GM19324 (cell line): ENCODE data around the gene RPL39.
"Not testable (repeated sequence)": the region's sequence is repeated elsewhere in the genome, so short reads cannot be mapped to it uniquely, and the experiment has no call there.

Experiments used
- ATAC-seq: cut with Tn5 transposase; IDR thresholded peaks from one replicate; pipeline ENCODE4 v1.9.1; 2021; ENCODE audit warnings: mild to moderate bottlenecking, moderate library complexity; ENCODE audit not compliant: unreplicated experiment, low FRiP score

Gene RPL39

DNA sequence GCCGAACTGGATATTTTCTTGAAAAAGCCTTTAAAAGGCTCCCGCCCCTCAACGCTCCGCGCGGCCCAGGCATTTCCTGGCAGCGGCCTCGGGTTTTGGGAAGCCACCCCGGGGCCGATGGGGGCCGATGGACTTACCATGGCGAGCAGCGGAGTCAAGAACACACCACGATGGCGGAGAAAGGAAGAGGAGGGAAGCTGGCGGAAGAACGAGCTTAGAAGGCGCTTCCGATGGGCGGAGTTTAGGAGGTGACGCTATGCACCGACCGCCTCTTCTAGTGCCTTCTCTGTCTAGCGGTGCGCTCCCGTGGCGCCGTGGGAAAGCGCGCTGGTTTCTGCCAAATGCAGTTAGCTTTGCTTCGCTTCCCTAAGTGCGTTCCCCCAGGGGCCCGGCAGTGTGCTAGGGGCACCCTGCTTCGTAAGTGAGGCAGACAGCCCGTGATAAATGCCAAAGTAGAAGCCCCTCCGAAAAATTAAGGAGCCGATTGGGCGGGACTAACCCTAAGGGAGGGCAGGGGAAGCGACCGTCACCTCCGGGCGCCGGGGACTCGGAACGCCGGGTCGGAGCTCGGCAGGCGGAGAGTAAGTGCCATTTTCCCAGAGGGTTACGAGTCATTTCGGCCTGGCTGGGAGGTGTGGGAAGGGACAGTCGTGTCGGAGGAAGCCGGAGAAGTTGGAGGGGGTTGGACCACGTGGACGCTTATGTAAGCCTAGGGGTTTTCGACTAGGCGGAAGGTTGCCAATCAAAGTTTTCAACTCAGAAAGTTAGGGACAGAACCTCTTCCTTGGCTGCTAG lies at the start of gene RPL39:
RPL39 (minus strand) TSS at position 194 of the 795 bp plus-strand sequence; CDS start at position 140, 54 bp downstream.
- ATAC-seq, result peak; percentile 86

DNA sequence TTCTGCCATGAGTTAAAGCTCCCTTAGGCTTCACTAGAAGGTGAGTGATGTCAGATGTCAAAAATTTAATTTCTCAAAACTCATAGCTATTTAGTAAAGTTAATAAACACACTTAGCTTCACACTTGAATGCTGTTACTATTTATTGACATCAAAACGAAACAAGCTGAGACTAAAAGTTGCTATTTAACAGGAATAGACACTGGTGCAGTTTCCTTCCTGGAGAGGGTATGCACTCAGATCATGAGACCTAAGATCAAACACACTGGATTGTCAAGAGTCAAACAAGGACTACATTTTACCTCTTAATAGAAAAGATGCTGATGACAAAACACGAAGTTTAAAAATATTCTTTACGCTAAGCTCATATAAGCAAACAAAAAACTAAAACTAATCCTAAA lies 42.5 kb upstream of the RPL39 start:
- no peak for ATAC-seq

DNA sequence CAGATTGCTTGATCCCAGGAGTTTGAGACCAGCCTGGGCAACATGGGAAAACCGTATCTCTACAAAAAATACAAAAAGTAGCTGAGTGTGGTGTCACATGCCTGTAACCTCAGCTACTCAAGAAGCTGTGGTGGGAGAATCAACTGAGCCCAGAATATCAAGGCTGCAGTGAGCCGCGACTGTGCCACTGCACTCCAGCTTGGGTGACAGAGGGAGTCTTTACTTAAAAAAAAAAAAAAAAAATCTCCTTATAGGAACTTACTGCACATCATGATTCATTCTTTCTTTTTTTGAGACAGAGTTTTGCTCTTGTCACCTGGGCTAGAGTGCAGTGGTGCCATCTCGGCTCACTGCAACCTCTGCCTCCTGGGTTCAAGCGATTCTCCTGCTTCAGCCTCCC lies 37.0 kb upstream of the RPL39 start:
- ATAC-seq, result no peak

DNA sequence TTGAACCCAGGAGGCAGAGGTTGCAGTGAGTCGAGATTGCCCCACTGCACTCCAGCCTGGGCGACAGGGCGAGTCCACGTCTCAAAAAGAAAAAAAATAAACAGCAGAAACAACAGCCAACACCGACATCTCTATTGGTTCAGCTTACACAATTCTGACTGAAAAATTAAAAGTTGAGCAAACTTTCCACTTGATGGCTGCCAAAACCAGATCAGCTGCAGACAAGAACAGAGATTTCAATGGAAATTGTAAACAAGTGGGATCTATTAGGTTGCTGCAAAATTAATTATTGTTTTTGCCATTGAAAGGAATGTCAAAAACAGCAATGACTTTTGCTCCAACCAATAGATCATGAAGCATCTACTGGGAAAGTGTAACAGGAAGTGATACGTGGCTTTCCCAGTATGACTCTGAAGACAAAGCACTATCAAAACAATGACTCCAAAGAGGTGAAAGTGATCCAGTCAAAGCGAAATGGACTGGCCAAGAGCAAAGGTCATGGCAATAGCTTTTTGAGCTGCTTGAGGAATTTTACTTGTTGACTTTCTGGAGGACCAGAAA lies 35.0 kb upstream of the RPL39 start:
- ATAC-seq, result no peak

DNA sequence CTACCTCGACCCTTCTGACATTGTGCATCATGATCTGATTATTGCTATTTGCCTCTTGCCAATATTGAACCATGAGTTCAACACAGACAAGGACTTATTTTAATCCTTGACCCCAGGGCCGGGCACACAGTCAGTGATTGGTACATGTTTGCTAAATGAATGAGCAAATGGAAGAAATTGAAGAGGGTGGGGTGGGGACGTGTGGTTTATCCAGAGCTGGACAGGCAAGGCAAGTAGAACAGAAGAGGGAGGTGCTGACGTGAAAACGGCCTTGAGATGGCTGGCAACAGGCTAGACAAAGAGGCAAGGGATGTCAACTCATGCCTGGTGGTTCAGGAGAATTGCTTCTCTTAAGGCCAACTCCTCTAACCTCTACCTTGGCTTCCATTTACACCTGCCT lies 32.8 kb upstream of the RPL39 start:
- ATAC-seq, result not testable (repeated sequence)

DNA sequence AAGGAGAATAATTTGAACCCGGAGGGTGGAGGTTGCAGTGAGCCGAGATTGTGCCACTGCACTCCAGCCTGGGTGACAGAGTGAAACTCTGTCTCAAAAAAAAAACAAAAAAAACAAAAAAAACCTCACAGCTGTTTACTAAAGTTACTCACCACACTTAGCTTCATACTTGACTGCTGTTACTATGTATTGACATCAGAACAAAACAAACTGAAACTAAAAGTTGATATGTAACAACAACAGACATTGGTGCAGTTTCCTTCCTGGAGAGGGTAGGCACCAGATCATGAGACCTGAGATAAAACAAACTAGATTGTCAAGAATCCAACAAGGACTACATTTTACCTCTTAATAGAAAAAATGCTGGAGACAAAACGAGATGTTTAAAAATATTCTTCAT lies 30.3 kb upstream of the RPL39 start:
- ATAC-seq, result peak; percentile 95

DNA sequence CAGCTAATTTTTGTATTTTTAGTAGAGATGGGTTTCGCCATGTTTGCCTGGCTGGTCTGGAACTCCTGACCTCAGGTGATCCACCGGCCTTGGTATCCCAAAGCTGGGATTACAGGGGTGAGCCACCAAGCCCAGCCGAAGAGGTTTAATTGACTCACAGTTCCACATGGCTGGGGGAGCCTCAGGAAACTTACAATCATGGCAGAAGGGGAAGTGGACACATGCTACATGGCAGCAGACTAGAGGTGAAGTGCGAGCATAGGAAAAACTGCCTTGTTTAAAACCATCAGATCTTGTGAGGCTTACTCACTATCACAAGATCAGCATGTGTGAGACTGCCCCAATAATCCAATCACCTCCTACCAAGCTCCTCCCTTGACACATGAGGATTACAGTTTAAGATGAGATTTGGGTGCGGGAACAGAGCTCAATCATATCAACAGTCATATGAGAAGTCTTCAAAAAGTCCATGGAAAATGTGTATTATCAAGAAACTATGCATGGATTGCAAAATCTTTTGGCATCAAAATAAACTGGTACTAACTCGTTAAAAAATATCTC lies 25.8 kb upstream of the RPL39 start:
- ATAC-seq, result no peak

DNA sequence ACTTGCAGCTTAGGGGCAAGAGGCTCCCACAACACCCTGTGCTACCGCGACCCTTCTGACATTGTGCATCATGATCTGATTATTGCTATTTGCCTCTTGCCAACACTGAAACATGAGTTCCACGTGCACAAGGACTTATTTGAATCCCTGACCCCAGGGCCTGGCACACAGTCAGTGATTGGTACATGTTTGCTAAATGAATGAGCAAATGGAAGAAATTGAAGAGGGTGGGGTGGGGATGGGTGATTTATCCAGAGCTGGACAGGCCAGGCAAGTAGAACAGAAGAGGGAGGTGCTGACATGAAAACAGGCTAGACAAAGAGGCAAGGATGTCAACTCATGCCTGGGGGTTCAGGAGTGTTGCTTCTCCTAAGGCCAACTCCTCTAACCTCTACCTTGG lies 24.9 kb upstream of the RPL39 start:
- ATAC-seq, result no peak

DNA sequence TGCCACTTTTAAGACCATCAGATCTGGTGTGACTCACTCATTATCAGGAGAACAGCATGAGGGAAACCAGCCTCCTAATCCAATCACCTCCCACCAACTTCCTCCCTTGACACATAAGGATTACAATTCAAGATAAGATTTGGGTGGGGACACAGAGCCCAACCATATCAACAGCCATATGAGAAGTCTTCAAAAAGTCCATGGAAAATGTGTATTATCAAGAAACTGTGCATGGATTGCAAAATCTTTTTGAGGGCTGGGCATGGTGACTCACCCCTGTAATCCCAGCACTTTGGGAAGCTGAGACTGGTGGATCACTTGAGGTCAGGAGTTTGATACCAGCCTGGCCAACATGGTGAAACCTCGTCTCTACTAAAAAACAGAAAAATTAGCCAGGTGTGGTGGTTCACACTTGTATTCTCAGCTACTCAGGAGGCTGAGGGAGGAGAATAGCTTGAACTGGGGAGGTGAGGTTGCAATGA lies 17.8 kb upstream of the RPL39 start:
- no peak for ATAC-seq

DNA sequence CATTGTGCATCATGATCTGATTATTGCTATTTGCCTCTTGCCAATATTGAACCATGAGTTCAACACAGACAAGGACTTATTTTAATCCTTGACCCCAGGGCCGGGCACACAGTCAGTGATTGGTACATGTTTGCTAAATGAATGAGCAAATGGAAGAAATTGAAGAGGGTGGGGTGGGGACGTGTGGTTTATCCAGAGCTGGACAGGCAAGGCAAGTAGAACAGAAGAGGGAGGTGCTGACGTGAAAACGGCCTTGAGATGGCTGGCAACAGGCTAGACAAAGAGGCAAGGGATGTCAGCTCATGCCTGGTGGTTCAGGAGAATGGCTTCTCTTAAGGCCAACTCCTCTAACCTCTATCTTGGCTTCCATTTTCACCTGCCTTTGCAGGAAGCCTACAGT lies 17.0 kb upstream of the RPL39 start:
- not testable (repeated sequence) for ATAC-seq

DNA sequence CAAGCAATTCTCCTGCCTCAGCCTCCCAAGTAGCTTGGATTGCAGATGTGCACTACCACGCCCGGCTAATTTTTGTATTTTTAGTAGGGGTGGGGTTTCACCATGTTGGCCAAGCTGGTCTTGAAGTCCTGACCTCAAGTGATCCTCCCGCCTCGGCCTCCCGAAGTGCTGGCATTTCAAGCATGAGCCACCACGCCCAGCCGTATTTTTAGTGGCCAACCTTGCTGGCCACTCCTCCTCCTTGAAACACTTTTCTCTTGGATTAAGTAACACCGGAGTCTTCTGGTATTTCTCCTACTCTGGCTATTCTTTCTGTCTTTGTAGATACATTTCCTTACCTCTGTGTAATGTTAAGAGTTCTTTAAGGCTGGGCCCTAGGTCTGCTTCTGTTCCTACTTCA lies 11.1 kb upstream of the RPL39 start:
- ATAC-seq, result no peak

DNA sequence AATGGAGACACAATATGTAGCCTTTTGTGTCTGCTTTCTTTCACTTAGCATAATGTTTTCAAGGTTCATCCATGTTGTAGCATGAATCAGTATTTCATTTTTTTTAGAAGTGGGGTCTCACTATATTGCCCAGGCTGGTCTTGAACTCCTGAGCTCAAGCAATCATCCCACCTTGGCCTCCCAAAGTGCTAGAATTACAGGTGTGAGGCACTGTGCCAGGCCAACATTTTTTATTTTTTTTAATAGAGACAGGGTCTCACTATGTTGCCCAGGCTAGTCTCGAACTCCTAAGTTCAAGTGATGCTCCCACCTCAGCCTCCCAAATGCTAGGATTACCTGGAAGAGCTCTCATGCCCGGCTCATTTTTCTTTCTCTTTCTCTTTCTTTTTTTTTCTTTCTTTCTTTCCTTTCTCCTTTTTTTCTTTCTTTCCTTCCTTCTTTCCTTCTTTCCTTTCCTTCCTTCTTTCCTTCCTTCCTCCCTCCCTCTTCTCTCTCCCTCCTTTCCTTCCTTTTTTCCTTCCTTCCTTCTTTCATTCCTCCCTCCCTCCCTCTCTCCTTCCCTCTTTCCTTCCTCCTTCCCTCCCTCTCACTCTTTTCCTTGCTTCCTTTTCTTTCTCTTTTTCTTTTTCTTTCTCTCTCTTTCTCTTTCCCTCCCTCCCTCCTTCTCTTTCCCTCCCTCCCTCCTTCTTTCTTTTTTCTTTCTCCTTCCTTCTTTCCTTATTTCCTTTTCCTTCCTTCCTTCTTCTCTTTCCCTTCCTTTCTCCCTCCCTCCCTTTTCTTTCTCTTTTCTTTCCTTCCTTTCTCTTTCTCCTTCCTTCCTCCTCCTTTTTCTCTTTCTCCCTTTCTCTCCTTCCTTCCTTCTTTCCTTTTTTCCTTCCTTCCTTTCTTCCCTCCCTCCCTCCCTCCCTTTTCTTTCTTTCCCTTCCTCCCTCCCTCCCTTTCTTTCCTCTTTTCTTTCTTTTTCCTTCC lies 10.1 kb upstream of the RPL39 start:
- no peak for ATAC-seq

DNA sequence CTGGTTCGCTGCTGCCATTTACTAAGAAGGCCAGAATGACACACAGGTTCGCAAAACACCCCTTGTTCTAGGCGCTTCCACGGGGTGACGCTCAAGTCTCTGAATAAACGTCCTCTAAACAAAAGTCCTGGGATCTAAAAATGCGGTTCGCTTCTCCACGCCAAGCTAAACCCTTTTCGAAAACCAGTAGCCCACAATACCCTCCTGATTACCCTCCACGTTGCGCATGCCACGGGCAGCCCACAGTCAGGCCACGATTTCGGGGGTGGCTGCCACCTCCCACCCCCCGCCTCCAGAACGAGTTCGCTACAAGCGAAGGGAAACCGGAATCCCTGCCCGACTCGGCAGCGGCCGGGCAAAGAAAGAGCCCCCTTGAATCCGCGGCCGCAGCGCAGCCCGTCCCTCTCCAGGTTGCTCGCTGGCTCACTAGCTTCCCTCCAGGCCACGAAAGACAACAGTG lies 423 bp downstream of the RPL39 start:
- ATAC-seq, result peak; percentile 16

DNA sequence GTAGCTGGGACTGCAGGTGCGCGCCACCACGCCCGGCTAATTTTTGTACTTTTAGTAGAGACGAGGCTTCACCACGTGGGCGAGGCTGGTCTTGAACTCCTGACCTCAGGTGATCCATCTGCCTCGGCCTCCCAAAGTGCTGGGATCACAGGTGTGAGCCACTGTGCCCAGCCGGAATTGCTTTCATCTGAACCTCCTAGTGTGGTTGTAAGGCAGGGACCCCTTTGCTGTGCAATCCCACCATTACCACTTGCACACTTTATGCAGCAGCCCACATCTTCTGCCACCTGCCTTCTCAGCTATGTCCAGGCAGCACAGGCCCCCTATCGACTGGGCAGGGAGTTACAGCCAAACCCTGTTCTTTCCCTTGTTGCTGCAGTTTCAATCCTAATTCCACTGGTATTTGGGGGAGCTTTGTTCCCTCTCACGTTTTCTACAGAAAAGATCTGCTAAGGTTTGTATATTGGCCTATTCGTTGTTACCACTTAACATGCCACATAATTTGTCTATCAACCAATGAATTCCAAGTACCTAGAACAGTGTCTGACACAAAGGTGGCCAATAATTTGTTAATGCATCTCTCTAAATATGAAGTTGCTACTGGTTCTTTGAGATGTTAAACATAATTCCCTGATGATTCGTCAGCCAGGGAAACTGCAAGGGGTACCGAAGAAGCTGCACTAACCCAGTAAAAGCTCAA lies 6.5 kb downstream of the RPL39 start:
- ATAC-seq, result no peak

DNA sequence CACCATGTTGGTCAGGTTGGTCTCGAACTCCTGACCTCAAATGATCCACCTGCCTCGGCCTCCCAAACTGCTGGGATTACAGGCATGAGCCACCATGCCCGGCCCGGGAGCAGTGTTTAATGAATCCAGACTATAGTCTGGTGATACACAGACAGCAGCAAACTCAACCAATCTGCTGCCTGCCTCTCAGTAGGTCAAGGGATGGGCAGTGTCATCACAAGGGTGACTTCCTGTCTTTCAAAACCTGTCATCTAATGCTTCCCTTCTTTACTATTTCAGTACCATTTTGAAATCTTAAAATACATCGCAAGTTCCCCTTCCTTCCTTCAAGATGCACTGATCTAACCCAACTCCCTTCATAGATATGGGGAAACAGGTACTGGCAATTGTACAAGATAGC lies 8.4 kb downstream of the RPL39 start:
- no peak for ATAC-seq

DNA sequence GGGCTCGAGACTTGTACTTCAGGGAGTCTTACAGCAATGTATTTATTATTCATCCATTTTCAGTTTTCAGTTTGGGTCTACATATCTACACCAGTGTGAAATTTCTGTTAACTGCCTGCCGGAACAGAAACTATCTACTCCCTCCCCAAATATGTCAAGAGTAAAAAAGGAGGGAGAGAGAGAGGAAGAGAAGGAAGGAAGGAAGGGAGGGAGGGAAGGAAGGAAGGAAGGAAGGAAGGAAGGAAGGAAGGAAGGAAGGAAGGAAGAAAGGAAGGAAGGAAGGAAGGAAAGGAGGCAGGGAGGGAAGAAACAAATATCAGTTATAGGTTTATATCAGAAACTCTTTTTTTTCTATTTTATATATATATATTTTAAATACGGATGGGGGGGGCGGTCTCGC lies 12.6 kb downstream of the RPL39 start:
- ATAC-seq, result no peak

DNA sequence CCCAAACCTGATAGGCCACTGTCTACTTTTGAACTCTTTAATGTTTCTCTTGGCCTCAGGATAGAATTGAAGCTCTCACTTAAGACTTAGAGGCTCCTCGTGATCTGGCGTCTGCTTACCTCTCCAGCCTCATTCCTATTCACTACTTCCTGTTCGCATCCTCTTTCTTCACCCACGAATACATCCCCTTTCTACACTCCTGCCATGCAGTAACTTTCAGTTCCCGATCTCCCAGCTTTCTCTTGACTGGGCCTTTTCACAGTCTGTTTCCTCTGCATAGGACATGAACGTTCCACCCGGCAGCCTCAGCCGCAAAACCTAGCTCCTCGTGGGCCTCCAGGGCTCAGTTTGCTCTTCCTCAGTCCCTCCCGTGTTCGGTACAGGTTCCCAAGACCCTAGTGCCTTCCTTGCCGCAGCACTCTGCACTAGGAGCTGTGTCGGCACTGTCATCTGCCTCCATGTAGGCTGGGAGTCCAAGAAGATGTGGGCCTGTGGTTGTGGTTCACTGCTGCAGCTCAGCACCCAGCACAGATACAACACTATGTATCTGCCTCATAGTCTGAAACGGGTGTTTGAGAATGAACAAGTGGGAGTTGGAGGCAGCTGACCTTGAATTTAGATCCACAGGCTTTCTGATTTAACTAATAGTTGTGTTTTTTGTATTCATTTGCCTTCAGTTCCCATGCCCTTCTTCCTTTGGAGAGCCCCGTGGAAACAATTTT lies 15.8 kb downstream of the RPL39 start:
- ATAC-seq, result no peak

DNA sequence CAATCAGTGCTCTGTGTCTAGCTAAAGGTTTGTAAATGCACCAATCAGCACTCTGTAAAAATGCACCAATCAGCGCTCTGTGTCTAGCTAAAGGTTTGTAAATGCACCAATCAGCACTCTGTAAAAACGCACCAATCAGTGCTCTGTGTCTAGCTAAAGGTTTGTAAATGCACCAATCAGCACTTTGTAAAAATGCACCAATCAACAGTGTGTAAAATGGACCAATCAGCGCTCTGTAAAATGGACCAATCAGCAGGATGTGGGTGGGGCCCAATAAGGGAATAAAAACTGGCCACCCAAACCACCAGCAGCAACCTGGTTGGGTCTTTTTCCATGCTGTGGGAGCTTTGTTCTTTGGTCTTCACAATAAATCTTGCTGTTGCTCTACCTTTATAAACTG lies 22.0 kb downstream of the RPL39 start:
- not testable (repeated sequence) for ATAC-seq

DNA sequence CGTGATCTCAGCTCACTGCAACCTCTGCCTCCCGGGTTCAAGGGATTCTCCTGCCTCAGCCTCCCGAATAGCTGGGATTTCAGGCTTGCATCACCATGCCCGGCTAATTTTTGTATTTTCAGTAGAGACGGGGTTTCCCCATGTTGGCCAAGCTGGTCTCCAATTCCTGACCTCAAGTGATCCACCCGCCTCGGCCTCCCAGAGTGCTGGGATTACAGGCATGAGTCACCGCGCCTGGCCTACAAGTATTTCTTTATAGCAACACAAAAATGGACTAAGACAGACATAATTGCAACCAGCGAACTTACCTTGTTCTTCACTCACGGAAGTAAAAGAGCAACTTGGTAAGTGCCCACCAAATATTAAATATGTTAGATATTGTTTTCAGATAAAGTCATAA lies 23.0 kb downstream of the RPL39 start:
- not testable (repeated sequence) for ATAC-seq
